Measurements from ENCODE around the gene PAK5.

DNA sequence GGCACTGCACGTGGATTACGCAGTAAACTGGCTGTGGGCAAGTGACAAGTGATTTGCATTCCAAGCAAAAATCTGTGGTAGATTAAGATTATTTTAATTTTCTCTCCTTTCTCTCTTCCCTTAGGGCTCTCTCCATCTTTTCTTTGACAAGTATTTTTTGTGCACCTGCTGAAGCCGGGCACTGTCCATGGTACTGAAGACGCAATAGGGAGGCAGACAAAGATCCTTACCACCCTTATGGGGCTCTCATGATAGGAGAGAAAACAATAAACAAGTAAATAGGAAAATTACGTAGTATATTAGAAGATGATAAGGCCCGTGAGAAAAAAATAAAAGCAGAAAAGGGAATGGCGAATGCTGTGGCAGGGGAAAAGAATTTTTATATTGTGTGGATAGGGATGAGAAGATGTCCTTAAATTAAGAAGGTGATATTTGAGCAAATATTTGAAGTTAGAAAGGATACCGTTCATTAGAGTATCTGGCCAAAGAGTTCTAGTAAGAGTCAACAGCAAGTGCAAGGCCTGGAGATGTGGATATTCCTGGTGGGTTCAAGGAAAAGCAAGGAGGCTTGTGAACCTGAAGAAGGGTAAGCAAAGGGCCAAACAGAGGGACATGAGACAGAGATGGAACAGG lies 178.5 kb downstream of the PAK5 start:
- TF ChIP-seq PHF8 (IDR thresholded peaks at IDR 0.05; ENCODE audit: borderline replicate concordance, low read depth) (no peak), POLR2A (IDR thresholded peaks at IDR 0.05; ENCODE audit: low read length) (no peak), EHMT2 (IDR thresholded peaks at IDR 0.05; ENCODE audit: low read depth) (peak; percentile 82), RAD21 (conservative IDR thresholded peaks at IDR 0.05 in 1 of 2, IDR thresholded peaks at IDR 0.05 in 1 of 2) (no peak), BHLHE40 (IDR thresholded peaks at IDR 0.05; ENCODE audit: low read depth, low read length) (no peak), NR3C1 (IDR thresholded peaks at IDR 0.05) (no peak), SMC3 (IDR thresholded peaks at IDR 0.05) (no peak), EP300 (IDR thresholded peaks at IDR 0.05) (no peak)
- TF ChIP-seq, protein P1, sequence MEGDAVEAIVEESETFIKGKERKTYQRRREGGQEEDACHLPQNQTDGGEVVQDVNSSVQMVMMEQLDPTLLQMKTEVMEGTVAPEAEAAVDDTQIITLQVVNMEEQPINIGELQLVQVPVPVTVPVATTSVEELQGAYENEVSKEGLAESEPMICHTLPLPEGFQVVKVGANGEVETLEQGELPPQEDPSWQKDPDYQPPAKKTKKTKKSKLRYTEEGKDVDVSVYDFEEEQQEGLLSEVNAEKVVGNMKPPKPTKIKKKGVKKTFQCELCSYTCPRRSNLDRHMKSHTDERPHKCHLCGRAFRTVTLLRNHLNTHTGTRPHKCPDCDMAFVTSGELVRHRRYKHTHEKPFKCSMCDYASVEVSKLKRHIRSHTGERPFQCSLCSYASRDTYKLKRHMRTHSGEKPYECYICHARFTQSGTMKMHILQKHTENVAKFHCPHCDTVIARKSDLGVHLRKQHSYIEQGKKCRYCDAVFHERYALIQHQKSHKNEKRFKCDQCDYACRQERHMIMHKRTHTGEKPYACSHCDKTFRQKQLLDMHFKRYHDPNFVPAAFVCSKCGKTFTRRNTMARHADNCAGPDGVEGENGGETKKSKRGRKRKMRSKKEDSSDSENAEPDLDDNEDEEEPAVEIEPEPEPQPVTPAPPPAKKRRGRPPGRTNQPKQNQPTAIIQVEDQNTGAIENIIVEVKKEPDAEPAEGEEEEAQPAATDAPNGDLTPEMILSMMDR (IDR thresholded peaks at IDR 0.05) = no peak
- TF ChIP-seq, protein P2, sequence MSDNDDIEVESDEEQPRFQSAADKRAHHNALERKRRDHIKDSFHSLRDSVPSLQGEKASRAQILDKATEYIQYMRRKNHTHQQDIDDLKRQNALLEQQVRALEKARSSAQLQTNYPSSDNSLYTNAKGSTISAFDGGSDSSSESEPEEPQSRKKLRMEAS (IDR thresholded peaks at IDR 0.05) = no peak
- TF ChIP-seq, protein P3, sequence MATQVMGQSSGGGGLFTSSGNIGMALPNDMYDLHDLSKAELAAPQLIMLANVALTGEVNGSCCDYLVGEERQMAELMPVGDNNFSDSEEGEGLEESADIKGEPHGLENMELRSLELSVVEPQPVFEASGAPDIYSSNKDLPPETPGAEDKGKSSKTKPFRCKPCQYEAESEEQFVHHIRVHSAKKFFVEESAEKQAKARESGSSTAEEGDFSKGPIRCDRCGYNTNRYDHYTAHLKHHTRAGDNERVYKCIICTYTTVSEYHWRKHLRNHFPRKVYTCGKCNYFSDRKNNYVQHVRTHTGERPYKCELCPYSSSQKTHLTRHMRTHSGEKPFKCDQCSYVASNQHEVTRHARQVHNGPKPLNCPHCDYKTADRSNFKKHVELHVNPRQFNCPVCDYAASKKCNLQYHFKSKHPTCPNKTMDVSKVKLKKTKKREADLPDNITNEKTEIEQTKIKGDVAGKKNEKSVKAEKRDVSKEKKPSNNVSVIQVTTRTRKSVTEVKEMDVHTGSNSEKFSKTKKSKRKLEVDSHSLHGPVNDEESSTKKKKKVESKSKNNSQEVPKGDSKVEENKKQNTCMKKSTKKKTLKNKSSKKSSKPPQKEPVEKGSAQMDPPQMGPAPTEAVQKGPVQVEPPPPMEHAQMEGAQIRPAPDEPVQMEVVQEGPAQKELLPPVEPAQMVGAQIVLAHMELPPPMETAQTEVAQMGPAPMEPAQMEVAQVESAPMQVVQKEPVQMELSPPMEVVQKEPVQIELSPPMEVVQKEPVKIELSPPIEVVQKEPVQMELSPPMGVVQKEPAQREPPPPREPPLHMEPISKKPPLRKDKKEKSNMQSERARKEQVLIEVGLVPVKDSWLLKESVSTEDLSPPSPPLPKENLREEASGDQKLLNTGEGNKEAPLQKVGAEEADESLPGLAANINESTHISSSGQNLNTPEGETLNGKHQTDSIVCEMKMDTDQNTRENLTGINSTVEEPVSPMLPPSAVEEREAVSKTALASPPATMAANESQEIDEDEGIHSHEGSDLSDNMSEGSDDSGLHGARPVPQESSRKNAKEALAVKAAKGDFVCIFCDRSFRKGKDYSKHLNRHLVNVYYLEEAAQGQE (IDR thresholded peaks at IDR 0.05) = peak; percentile 97
